Loucy (cell line): Measurements from ENCODE around the gene POPDC2.

Experiments
- CTCF ChIP-seq: fragments of 200-600 bp; sonication (generic); conservative IDR thresholded peaks from 2 replicates; pipeline ENCODE4 v1.5.1; 2014; ENCODE audit warnings: mild to moderate bottlenecking, antibody characterized with exemption, low read length
- EZH2phosphoT487 ChIP-seq: fragments of 200-600 bp; IDR thresholded peaks from 2 replicates; pipeline ENCODE4 v1.6.1; 2018; ENCODE audit warnings: antibody characterized with exemption, mild to moderate bottlenecking, moderate library complexity, borderline replicate concordance

- no peak for TF ChIP-seq CTCF
- no peak for TF ChIP-seq EZH2phosphoT487
These were observed 29.5 kb downstream of the POPDC2 start for GRCh38 chr3:119630880-119631329.
